Measurements from ENCODE around the gene SVBP.
"Not testable (repeated sequence)": the region's sequence is repeated elsewhere in the genome, so short reads cannot be mapped to it uniquely, and the experiment has no call there.

Gene SVBP

GRCh38 chr1:42816585-42817439, at the start of gene SVBP, which contains the start of gene ERMAP:
Gene SVBP, minus strand, starts transcription at chr1:42817397. Its CDS starts 853 bp downstream, at chr1:42816544.
Gene ERMAP, plus strand, starts transcription at chr1:42817122. Its CDS starts 13,327 bp downstream, at chr1:42830449.
- peak; percentile 89 to 91 for DNase-seq (ENCODE audit: low read depth in 2 of 2)

GRCh38 chr1:42866549-42866948, 49.4 kb upstream of the SVBP start:
- DNase-seq (ENCODE audit: low read depth in 2 of 2) = no peak

GRCh38 chr1:42861014-42861399, 43.8 kb upstream of the SVBP start:
- DNase-seq (ENCODE audit: low read depth in 2 of 2) = no peak

GRCh38 chr1:42860339-42861013, 43.3 kb upstream of the SVBP start:
- DNase-seq (ENCODE audit: low read depth in 2 of 2) = no peak

- not testable (repeated sequence) for DNase-seq (ENCODE audit: low read depth in 2 of 2)
Measured at GRCh38 chr1:42859366-42859765, 42.2 kb upstream of the SVBP start.

- not testable (repeated sequence) for DNase-seq (ENCODE audit: low read depth in 2 of 2)
Measured at GRCh38 chr1:42856554-42856953, 39.4 kb upstream of the SVBP start.

- no peak for DNase-seq (ENCODE audit: low read depth in 2 of 2)
Measured at GRCh38 chr1:42853116-42853884, 36.1 kb upstream of the SVBP start.

- no peak for DNase-seq (ENCODE audit: low read depth in 2 of 2)
Measured at GRCh38 chr1:42852608-42852980, 35.4 kb upstream of the SVBP start.

GRCh38 chr1:42851960-42852607, 34.9 kb upstream of the SVBP start:
- DNase-seq (ENCODE audit: low read depth in 2 of 2) = no peak

GRCh38 chr1:42851420-42851819, 34.2 kb upstream of the SVBP start:
- DNase-seq (ENCODE audit: low read depth in 2 of 2) = no peak

GRCh38 chr1:42849944-42850343, 32.7 kb upstream of the SVBP start:
- DNase-seq (ENCODE audit: low read depth in 2 of 2) = no peak

GRCh38 chr1:42848823-42849537, 31.8 kb upstream of the SVBP start:
- no peak for DNase-seq (ENCODE audit: low read depth in 2 of 2)

- DNase-seq (ENCODE audit: low read depth in 2 of 2) = no peak
Measured at GRCh38 chr1:42847721-42848460, 30.7 kb upstream of the SVBP start.

GRCh38 chr1:42847111-42847595, 30.0 kb upstream of the SVBP start:
- no peak for DNase-seq (ENCODE audit: low read depth in 2 of 2)

GRCh38 chr1:42846257-42847110, 29.3 kb upstream of the SVBP start, which contains the start of gene ZNF691:
Gene ZNF691, plus strand, starts transcription at chr1:42846613. Its CDS starts 3,046 bp downstream, at chr1:42849659.
- DNase-seq (ENCODE audit: low read depth in 2 of 2) = peak; percentile 66 to 82

- DNase-seq (ENCODE audit: low read depth in 2 of 2) = no peak
Measured at GRCh38 chr1:42845866-42846256, 28.7 kb upstream of the SVBP start.

- DNase-seq (ENCODE audit: low read depth in 2 of 2) = no peak
Measured at GRCh38 chr1:42845193-42845592, 28.0 kb upstream of the SVBP start.

GRCh38 chr1:42844592-42845140, 27.5 kb upstream of the SVBP start:
- DNase-seq (ENCODE audit: low read depth in 2 of 2) = no peak
